GM18867 (cell line): ENCODE data around the gene PAK6.

ENCODE experiments used
- ATAC-seq: cut with Tn5 transposase; IDR thresholded peaks from one replicate; pipeline ENCODE4 v1.9.1; 2021; ENCODE audit warnings: mild to moderate bottlenecking, moderate library complexity; ENCODE audit not compliant: unreplicated experiment

The PAK6 gene

DNA sequence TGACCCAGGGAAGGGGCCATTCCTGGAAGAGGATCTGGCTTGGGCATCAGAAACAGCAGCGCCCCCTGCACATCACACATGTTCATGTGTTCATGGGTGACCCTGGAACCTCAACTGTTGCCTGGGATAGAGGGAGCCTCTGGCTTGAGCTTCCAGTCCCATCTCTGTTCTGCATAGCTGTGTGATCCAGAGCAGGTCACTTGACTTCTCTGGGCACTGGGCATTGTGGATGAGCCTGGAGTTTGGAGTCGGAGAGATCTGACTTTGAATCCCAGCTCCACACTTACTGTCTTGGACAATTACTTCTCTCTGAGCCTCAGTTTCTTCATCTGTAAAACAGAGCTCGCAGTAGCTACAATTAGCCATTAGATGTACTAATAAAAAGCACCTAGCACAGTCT is 15.6 kb downstream of the PAK6 start:
- ATAC-seq: no peak

DNA sequence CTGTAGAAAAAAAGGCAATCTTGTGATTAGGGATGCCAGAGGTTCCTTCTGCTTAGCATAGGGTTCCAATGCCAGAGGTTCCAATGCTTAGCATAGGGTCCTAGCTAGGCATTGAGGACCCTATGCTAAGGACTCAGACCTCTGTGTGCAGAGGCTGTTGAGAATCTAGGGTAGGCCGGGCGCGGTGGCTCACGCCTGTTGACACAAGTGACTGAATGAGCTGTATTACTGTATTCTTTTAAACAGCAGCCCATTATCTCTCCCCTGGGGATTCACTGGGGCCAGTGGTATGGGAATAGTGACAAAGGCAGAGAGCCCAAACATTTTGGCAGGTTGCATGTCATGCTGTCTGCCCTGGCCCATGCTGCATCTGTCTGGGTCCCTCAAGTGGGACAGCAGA is 16.2 kb downstream of the PAK6 start:
- no peak for ATAC-seq

DNA sequence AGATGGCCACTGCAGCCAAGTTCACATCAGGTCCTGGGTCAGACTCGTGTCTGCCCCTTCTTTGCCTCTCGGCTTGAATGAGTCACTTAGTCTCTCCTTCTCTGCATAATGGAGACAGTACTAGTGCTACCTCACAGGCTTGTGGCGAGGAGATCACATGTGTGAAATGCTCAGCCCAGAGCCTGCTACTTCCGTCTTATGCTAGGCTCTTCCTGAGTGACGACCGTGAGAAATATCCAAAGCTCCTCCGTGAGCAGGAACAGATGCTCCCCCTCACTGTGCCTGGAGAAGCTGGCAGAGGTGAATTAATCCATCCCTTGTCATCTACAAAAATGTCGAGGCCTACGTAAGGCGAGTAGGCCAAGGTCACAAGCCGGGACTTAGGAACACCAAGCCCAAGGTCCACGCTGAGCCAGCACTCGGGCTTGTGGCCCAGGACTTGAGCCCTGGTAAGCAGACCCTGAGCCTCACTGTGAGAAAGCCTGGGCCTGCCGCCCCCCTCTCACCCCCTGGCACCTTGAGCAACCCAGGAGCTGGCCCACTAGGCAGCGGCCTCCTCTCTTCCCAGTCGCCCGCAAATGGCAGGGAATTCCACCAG is 17.9 kb downstream of the PAK6 start:
- ATAC-seq: no peak

DNA sequence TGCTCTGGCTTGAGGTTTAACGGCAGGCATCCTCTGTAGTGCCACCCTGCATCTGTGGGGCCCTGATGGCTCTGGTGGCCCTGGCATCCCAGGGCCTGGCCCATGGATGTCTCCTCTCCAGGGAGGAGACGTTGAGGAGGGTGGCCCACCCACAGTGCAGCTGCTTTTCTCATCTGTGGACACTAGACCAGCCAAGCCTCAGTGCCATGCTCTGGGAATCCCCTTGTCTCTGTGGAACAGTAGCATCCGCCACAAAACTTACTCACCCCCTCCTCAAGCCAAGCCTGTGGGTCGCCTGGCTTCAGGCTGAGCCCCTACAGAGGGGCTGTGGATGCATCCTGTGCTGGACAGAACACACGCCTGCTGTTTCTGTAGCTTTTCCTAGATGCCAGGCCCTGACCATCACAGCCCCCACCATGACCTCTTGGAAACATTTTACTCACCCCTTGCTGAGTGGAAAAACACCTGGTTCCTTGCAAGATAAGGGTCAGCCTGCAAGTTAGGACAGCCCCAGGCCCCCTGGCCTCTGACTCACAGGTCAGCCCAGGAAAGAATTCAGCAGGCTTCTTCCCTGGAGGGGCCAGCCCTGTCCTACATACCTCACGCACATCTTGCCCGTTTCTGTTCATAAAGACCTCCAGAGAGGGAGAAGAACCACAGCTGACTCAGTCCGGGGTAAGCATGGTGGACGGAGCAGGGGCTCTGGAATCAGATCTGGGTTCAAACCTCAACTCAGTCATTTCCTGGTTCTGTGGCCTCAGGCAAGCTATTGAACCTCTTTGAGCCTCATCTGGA is 19.0 kb downstream of the PAK6 start:
- no peak for ATAC-seq

DNA sequence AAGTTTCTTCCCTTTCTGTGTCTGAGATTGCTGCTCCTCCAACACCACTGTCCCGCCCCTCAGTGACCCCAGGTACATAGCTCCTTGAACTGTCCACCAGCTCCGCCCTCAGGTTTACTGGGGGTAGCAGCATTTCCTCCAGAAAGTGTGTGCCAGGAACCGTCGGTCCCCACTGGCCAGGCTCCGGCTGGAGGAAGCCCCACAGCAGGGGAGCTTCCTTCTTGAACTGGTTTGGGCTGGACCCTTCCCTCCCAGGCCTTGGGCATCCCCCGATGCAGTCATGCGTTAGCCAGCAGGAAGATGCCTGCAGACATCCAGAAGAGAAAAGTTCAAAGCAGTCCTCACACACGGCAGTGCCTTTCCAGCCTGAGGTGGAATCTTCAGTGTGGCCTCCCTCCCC is 19.7 kb downstream of the PAK6 start:
- no peak for ATAC-seq

DNA sequence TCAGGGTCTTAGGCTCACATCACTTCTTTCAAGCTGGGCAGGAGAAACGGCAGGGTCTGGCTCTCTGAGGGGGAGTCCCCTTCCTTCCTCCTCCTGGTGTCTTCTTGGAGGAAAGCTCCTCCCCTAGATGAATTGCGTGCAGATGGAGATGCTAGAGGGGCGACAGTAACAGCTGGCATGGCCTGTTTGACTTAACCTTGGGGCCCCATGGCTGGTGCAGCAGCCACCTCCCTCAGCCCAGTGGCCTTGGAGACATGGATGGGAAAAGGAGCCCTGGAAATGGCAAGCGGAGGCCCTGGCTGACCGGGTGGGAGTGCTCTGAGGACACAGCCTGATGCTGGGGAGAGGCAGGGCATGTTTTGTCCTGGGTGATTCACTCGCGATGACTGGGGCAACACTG is 20.2 kb downstream of the PAK6 start:
- no peak for ATAC-seq

DNA sequence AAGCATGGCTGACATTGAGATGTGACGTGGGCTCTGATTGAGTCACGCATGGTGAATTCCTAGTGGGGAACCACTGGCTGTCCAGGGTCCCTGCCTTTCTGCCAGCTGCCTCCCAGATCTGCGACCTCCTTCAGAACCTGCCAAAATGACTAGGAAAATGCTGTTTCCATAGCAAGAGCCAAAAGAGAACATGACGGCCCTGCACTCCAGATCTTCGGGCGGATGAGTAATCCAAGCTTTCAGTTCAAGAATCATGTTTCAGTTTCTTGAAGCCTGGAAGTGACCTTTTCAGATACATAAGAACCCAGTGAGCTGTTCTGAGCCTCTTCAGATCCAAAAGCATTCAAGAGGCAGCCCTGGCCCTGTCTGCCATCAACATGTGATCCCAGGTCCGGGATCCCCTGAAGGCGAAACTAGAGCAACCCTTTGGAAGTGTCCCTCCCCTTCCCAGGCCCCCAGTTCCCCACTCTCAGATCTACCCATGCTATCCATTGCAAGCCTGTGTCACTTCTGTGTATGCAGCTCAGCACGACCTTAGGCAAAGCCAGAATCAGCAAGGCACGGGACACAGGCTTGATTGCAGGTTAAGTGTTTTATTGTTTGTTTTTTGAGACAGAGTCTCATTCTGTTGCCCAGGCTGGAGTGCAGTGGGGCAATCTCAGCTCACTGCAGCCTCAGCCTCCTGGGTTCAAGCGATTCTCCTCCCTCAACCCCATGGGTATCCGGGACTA is 24.3 kb downstream of the PAK6 start:
- no peak for ATAC-seq

DNA sequence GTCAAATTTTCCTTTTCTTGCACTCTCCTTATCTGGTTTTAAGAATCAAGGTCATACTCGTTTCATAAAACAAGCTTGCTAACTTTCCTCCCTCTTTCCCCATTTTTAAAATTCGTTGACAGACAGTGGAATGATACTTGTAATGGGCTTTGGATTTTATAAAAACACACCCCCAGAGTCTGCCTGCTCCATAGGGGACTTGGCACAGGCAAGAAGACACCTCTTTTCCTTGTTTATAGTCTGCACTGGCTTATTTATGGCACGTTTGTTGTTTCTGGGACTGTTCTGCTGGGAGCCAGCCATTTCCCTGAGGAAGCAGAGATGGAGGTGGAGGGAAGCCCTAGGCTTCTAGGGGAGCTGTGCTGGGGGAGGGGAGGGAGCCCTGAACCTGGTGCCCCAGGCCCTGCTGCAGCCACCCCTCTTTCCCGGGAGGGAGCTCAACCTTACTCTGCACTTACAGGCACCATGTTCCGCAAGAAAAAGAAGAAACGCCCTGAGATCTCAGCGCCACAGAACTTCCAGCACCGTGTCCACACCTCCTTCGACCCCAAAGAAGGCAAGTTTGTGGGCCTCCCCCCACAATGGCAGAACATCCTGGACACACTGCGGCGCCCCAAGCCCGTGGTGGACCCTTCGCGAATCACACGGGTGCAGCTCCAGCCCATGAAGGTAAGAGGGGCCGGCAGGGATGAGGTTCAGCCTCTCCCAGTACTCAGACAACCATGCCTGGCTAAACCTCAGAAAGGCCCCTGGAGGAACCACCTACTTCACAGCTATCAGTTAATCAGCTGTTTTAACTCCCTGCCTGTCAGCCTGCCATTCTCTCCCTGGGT is 25.7 kb downstream of the PAK6 start:
- no peak for ATAC-seq

DNA sequence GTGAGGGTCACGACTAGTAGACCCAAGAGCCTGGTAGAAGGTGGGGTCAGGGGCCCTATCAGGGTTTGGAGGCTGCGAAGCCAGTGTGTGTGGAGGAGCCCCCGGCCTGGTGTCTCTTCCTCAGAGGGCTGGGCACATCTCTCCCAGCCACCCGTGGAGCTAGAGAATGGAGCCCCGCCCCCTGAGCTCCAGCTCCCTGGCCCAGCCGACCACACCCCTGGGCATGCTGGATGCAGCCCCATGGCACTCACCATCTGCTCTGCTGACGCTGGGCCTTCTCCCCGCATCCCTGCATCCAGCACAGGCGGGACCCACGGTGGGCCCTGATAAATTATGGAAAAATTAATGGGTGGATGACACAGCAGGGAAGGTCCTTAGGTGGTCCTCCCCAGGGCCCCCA is 26.5 kb downstream of the PAK6 start:
- no peak for ATAC-seq

DNA sequence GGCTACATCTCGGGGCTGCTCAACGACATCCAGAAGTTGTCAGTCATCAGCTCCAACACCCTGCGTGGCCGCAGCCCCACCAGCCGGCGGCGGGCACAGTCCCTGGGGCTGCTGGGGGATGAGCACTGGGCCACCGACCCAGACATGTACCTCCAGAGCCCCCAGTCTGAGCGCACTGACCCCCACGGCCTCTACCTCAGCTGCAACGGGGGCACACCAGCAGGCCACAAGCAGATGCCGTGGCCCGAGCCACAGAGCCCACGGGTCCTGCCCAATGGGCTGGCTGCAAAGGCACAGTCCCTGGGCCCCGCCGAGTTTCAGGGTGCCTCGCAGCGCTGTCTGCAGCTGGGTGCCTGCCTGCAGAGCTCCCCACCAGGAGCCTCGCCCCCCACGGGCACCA is 27.0 kb downstream of the PAK6 start:
- no peak for ATAC-seq

DNA sequence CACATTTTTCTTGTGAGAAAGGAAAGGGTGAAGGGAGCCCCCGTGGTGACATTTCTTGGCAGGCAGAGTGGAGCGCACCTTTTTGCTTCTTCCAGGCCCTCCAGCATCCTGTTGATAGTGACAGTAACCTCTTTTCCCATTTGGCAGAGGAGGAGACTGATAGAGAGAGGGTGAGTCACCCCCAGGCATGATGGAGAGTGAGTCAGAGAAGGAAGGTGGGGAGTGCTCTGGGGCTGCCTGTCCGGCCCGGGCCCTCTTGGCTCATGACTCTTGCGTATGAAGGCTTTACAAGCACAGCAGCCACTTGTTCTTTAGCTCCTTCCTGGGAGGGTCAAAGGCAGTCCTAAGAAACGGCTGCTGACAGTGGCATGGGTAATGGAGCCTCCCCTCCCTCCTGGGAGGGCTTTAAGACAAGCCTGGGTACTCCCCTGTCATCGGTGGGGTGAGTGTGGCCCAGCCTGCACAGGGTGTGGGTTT is 28.0 kb downstream of the PAK6 start:
- no peak for ATAC-seq

DNA sequence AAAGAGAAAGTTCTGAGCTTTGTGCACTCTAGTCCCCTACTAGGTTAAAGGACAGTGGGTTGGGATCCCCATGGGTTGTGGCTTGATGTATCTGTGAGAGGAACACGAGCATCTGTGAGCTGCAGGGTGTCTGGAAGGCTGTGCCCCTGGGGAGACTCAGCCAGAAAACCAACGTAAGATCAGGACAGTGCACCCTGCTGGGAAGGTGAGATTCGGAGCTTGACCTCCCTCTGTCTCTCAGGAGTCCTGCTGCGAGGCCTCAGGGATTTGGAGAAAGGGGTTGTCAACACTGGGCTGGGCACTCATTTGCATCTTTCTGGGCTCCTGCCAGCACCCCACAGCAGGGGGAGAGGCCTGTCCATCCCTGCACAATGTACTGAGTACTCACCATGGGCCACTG is 28.8 kb downstream of the PAK6 start:
- ATAC-seq: no peak

DNA sequence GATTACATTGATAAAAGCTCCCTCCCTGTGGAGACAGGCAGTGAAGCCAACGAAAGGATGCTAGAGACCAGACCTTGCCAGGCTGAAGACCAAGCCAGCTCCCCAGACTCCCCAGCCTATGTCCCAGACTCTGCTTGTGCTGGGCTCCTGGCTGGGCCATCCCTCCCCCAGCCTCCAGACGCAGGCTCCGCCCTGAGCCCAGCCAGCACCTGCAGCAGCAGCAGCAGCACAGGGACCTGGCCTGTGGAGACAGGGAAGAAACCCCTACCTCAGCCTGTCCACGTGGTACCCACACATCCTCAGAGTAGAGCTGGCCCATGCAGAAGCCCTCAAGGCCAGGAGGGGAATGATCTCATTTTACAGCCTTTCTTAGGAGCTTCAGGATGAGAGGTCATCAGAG is 30.7 kb downstream of the PAK6 start:
- no peak for ATAC-seq

DNA sequence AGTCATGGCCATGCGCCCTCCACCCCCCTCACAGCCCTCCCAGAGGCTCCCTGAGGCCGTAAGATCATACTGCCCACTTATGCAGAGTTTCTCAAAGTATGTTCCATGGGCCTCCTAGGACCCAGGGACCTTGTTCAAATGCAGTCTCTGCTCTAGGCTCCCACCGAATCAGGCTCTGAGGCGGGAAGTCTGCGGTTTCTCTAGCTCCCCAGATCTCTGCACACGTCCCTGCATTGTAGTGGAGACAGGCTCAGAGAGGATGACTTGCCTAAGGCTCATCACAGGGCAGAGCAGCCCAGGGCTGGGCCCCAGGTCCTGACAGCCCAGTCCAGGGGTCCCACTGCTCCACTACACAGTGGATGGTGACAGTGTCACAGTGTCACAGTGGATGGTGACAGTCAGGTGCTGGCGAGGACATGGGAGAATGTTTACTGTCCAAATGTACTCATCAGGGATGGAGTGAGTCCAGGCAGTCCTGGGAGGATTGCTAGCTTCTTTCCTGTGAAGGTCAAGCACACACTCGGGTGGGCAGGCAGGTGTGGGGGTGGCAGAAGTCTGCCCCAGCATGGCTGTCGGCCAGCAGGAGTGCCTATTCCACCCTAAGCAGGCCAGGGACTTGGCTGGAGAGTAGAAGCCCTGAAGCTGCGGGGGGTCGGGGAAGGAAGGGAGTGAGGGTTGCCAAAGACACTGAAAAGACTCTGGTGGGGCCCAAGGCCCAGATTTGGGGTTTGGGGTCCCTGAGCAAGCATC is 31.6 kb downstream of the PAK6 start:
- ATAC-seq: no peak

DNA sequence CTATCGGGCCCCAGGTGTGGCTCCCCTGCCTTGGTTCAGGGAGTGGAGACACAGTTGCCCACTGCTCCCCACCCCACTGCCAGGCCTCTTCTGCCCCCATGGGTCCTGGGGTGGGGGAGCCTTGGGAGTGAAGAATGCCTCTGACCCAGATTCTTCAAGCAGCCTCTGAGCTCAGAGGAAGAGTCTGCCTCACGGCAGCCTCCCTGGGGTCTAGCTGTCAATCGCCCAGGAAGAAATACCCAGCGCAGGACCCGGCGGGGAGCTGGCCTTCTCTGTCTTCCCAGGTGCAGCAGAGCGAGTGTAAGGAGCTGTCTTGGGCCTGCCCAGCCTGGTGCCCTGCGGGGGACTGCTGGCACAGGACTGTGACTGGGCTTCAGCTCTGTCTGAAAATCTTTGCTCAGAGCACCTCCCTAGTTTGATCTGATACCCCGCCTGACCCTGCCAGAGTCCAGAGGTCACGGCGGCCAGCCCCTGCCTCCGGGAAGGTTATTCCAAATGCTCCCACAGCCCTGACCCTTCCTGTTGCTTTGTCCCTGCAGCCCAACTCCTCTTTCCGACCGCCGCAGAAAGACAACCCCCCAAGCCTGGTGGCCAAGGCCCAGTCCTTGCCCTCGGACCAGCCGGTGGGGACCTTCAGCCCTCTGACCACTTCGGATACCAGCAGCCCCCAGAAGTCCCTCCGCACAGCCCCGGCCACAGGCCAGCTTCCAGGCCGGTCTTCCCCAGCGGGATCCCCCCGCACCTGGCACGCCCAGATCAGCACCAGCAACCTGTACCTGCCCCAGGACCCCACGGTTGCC is 33.0 kb downstream of the PAK6 start:
- no peak for ATAC-seq

DNA sequence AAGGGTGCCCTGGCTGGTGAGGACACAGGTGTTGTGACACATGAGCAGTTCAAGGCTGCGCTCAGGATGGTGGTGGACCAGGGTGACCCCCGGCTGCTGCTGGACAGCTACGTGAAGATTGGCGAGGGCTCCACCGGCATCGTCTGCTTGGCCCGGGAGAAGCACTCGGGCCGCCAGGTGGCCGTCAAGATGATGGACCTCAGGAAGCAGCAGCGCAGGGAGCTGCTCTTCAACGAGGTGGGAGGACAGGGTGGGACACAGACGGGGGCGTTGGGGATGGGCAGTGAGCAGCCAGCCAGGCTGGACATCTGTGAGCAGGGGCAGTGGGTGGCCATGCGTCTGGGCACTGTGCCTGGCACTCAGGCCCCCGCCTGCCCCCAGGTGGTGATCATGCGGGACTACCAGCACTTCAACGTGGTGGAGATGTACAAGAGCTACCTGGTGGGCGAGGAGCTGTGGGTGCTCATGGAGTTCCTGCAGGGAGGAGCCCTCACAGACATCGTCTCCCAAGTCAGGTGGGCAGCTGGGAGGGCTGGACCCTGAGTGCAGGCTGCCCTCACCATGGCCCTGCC is 33.7 kb downstream of the PAK6 start:
- ATAC-seq: no peak

DNA sequence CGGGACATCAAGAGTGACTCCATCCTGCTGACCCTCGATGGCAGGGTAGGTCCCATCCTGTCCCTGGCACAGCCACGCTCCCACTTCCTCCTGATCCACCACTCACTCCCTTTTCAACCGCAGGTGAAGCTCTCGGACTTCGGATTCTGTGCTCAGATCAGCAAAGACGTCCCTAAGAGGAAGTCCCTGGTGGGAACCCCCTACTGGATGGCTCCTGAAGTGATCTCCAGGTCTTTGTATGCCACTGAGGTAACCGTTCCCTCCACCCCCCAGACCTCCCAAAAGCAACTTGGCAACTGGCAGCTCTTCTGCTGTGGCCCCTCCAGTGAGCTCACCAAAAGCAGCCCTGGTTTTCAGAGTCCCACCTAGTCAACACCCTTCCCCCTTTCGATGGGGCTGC is 34.6 kb downstream of the PAK6 start:
- ATAC-seq: no peak

DNA sequence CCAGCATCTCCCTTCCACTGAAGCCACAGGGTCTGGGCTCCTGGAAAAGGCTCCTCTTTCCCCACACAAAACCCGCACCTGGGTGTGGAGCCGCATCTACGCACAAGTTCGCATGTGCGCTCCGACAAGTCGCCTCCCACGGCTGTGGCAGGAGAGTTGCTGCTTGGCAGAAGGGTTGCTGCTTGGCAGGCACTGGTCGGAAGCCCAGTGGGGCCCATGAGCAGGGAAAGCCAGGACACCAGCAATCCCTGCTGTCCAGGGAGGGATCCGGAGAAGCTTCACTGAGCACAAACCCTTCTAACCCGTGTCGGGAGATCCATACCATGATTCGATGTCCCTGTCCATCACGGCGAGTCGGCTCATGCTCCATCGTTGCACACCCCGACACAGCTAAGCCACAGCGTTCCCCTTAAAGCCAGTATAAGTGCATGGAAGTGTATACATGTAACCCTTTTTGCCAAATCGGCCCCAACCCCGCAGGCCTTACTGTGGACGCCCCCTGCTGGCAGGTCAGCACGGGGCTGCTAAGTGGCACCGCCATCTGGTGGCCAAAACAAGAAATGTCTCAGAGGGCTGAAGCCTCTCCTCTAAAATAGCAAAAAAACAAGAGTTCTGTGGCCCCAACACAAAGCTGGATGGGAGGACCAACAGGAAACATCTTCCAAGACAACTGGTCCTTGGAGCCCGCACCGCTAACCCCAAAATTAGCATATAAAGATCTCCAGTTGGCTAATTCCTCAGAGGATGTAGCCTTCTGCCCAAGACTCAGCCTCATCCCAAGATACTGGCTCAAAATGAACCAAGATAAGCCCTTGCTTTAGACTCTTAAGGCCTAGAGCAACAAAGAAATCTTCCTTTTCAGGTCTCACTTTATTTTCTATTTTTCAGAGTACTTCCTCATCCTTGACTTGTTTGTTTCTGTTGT is 35.7 kb downstream of the PAK6 start:
- ATAC-seq: no peak
